Stimulated activated CD4-positive, alpha-beta T cell treated with anti-CD3 and anti-CD28 coated beads, Interleukin-15, amount 100 ng/mL, for 1 hour (primary cell): ENCODE data around the gene FAM9B.

Experiments used
- DNase-seq, 2 donors: peaks; one replicate each; pipeline ENCODE4 v3.0.0-alpha.2; 2020; ENCODE audit warnings: low read depth in 1 of 2, low spot score in 1 of 2

Gene FAM9B

DNA sequence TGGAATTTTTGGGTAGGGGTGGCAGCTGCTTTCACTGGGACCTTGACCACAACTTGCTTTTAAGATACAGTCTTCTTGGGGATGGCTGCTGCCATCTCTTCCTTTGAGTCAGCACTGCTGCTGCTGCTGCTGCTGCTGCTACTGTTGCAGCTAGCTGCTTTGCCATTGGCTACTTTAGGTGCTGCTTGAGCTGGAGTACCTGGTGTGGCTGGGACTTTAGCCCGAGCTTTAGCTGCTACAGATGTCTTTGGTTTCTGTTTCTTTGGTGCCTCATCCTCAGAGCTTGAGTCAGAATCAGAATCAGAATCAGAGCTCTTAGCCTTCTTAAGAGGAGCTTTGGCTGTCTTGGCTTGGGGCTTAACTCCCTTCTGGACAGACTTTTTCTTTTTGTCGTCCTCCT is 52.2 kb downstream of the FAM9B start:
- DNase-seq = no peak

GRCh38 chrX:8980756-8981155 is 53.2 kb downstream of the FAM9B start:
- no peak for DNase-seq
